Neural cell (in vitro differentiated cells): Measurements from ENCODE around the gene TACC2. TPM values are rescaled to one million over a fixed set of nuclear protein-coding genes. Genes with fewer than 3 reads are reported as not detected.

Experiments used
- H2AFZ ChIP-seq: fragments of 200-600, 300-800 bp; sonication (generic), shearing (Covaris generic); 2 replicates; pipeline ENCODE4 v1.6.0; 2014; ENCODE audit warnings: low read depth, mild to moderate bottlenecking, antibody characterized with exemption, low read length, moderate library complexity
- H3F3A ChIP-seq: fragments of 200-600 bp; shearing (Covaris generic); 2 replicates; pipeline ENCODE4 v1.6.1; 2016; ENCODE audit warnings: mild to moderate bottlenecking, moderate library complexity, mixed read lengths, antibody characterized with exemption, low read length; ENCODE audit not compliant: insufficient read depth, poor library complexity, severe bottlenecking
- H3K27ac ChIP-seq: fragments of 200-600, 300-800 bp; sonication (generic), shearing (Covaris generic); 2 replicates; pipeline ENCODE4 v1.5.1; 2014; ENCODE audit warnings: mild to moderate bottlenecking, low read length, moderate library complexity
- H3K27me3 ChIP-seq: fragments of 300-800, 200-600 bp; sonication (generic), shearing (Covaris generic); 2 replicates; pipeline ENCODE4 v1.6.0; 2014; ENCODE audit warnings: mild to moderate bottlenecking, low read depth, low read length, moderate library complexity; ENCODE audit not compliant: insufficient read depth
- H3K36me3 ChIP-seq: fragments of 300-800, 200-600 bp; sonication (generic), shearing (Covaris generic); 2 replicates; pipeline ENCODE4 v1.5.1; 2014; ENCODE audit warnings: mild to moderate bottlenecking, antibody characterized with exemption, low read length, moderate library complexity; ENCODE audit not compliant: insufficient read depth
- H3K4me2 ChIP-seq: fragments of 300-800, 200-600 bp; sonication (generic), shearing (Covaris generic); 2 replicates; pipeline ENCODE4 v1.6.0; 2014; ENCODE audit warnings: mild to moderate bottlenecking, low read length
- H3K4me3 ChIP-seq: fragments of 300-800, 200-600 bp; sonication (generic), shearing (Covaris generic); 2 replicates; pipeline ENCODE4 v1.5.1; 2014; ENCODE audit warnings: mild to moderate bottlenecking, low read length, moderate library complexity
- H3K79me2 ChIP-seq: fragments of 200-600 bp; shearing (Covaris generic); replicated peaks from 2 replicates; pipeline ENCODE4 v1.6.0; 2014; ENCODE audit warnings: mild to moderate bottlenecking, low read length, moderate library complexity; ENCODE audit not compliant: insufficient read depth
- H3K9ac ChIP-seq: fragments of 300-800, 200-600 bp; sonication (generic), shearing (Covaris generic); 2 replicates; pipeline ENCODE4 v1.6.1; 2016; ENCODE audit warnings: mild to moderate bottlenecking, low read length, mixed read lengths
- H3K9me2 ChIP-seq: fragments of 200-600 bp; shearing (Covaris generic); 2 replicates; pipeline ENCODE4 v1.6.1; 2016; ENCODE audit warnings: mild to moderate bottlenecking, low read length, mixed read lengths; ENCODE audit not compliant: insufficient read depth
- H3K9me3 ChIP-seq: fragments of 200-600, 300-800 bp; sonication (generic), shearing (Covaris generic); 2 replicates; pipeline ENCODE4 v1.6.1; 2016; ENCODE audit warnings: mild to moderate bottlenecking, mixed run types, low read length, moderate library complexity, mixed read lengths
- H4K20me1 ChIP-seq: fragments of 200-600 bp; shearing (Covaris generic); 2 replicates; pipeline ENCODE4 v1.6.1; 2016; ENCODE audit warnings: mild to moderate bottlenecking, mixed run types; ENCODE audit not compliant: insufficient read depth
- CTCF ChIP-seq: fragments of 450-650 bp; IDR thresholded peaks from 2 replicates; pipeline ENCODE4 v1.5.1; 2014; ENCODE audit warnings: antibody characterized with exemption, mild to moderate bottlenecking, moderate library complexity; ENCODE audit not compliant: poor library complexity, severe bottlenecking
- EP300 ChIP-seq: fragments of 450-650 bp; conservative IDR thresholded peaks from 2 replicates; pipeline ENCODE4 v1.6.1; 2014; ENCODE audit warnings: antibody characterized with exemption, mild to moderate bottlenecking, moderate library complexity; ENCODE audit not compliant: poor library complexity, severe bottlenecking
- EZH2 ChIP-seq: fragments of 200-600, 300-800 bp; shearing (Covaris generic), sonication (generic); IDR thresholded peaks from 2 replicates; pipeline ENCODE4 v1.6.1; 2014; ENCODE audit warnings: antibody characterized with exemption, low read length, borderline replicate concordance, mild to moderate bottlenecking; ENCODE audit not compliant: insufficient read depth, poor library complexity, severe bottlenecking
- MXI1 ChIP-seq: fragments of 450-650 bp; conservative IDR thresholded peaks from 2 replicates; pipeline ENCODE4 v1.6.1; 2014; ENCODE audit warnings: antibody characterized with exemption, mild to moderate bottlenecking; ENCODE audit not compliant: poor library complexity, severe bottlenecking
- POLR2AphosphoS5 ChIP-seq: IDR thresholded peaks from 2 replicates; pipeline ENCODE4 v1.6.1; 2012
- RAD21 ChIP-seq: fragments of 450-650 bp; conservative IDR thresholded peaks from 2 replicates; pipeline ENCODE4 v1.6.1; 2014; ENCODE audit warnings: antibody characterized with exemption, mild to moderate bottlenecking, moderate library complexity
- REST ChIP-seq: IDR thresholded peaks from 2 replicates; pipeline ENCODE4 v1.6.1; 2012; ENCODE audit warnings: borderline replicate concordance
- SMC3 ChIP-seq: fragments of 450-650 bp; conservative IDR thresholded peaks from 2 replicates; pipeline ENCODE4 v1.6.1; 2014; ENCODE audit warnings: antibody characterized with exemption, mild to moderate bottlenecking, moderate library complexity; ENCODE audit not compliant: poor library complexity
- TAF1 ChIP-seq: IDR thresholded peaks from 2 replicates; pipeline ENCODE4 v1.6.1; 2012; ENCODE audit warnings: low read depth
- polyA plus RNA-seq: library from polyadenylated mRNA; depleted of rRNA; stranded (reverse); fragments of >200 nt; gene quantifications from 2 replicates; pipeline ENCODE4 v1.2.3, GENCODE V29; 2014

Gene TACC2
- polyA plus RNA-seq, 1 donor from 2014 or later = 17.6 TPM

GRCh38 chr10:122053314-122053713, 64.4 kb downstream of the TACC2 start:
- no peak overlapping the region for H3K4me2 ChIP-seq
- H3K36me3 ChIP-seq = no peaks in the 10 kb centered on the region
- H3K27ac ChIP-seq = no peak overlapping the region
- H2AFZ ChIP-seq = no peak overlapping the region
- H3K9me2 ChIP-seq = no peaks in the 10 kb centered on the region
- no peak overlapping the region for H3K4me3 ChIP-seq
- no peaks in the 10 kb centered on the region for H3K27me3 ChIP-seq
- no peaks in the 10 kb centered on the region for H3K79me2 ChIP-seq
- H3K9ac ChIP-seq = no peak overlapping the region
- no peaks in the 10 kb centered on the region for H4K20me1 ChIP-seq
- no peaks in the 10 kb centered on the region for H3K9me3 ChIP-seq
- no peak for TF ChIP-seq RAD21
- no peak for TF ChIP-seq EP300
- TF ChIP-seq MXI1 = no peak
- no peak for TF ChIP-seq EZH2
- no peak for TF ChIP-seq SMC3
- TF ChIP-seq CTCF = no peak
- no peak for TF ChIP-seq POLR2AphosphoS5
- TF ChIP-seq TAF1 = no peak
- TF ChIP-seq REST = no peak
- no peaks in the 10 kb centered on the region for H3F3A ChIP-seq

GRCh38 chr10:122054048-122055025, 65.4 kb downstream of the TACC2 start:
- H4K20me1 ChIP-seq = no peaks in the 10 kb centered on the region
- no peaks in the 10 kb centered on the region for H3F3A ChIP-seq
- H3K4me3 ChIP-seq = no peak overlapping the region
- H3K9me3 ChIP-seq = no peaks in the 10 kb centered on the region
- H3K9ac ChIP-seq = no peak overlapping the region
- no peaks in the 10 kb centered on the region for H3K9me2 ChIP-seq
- H3K36me3 ChIP-seq = no peaks in the 10 kb centered on the region
- H3K4me2 ChIP-seq = no peak overlapping the region
- no peak overlapping the region for H2AFZ ChIP-seq
- no peak for TF ChIP-seq MXI1
- no peak for TF ChIP-seq SMC3
- TF ChIP-seq TAF1 = no peak
- no peak for TF ChIP-seq POLR2AphosphoS5
- TF ChIP-seq CTCF = no peak
- no peak for TF ChIP-seq EZH2
- TF ChIP-seq EP300 = no peak
- TF ChIP-seq REST = no peak
- no peak for TF ChIP-seq RAD21
- H3K27ac ChIP-seq = no peak overlapping the region
- no peaks in the 10 kb centered on the region for H3K79me2 ChIP-seq
- H3K27me3 ChIP-seq = no peaks in the 10 kb centered on the region
